HG03354 (cell line): ENCODE results near the gene BAZ1B.

Source experiments
- ATAC-seq: cut with Tn5 transposase; IDR thresholded peaks from one replicate; pipeline ENCODE4 v1.9.1; 2021; ENCODE audit warnings: mild to moderate bottlenecking; ENCODE audit not compliant: unreplicated experiment, poor library complexity, severe bottlenecking

BAZ1B gene

GRCh38 chr7:73395538-73396503 lies 126.3 kb downstream of the BAZ1B start:
- no peak for ATAC-seq

DNA sequence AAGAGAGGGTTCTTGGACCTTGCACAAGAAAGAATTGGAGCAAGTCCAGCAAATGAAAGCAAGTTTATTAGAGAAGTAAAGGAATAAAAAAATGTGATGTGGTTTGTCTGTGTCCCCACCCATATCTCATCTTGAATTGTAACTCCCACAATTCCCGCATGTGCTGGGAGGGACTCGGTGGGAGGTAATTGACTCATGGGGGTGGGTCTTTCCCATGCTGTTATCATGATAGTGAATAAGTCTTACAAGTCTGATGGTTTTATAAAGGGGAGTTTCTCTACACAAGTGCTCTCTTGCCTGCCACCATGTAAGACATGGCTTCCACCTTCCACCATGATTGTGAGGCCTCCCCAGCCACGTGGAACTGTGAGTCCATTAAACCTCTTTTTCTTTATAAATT lies 127.7 kb downstream of the BAZ1B start:
- no peak for ATAC-seq

DNA sequence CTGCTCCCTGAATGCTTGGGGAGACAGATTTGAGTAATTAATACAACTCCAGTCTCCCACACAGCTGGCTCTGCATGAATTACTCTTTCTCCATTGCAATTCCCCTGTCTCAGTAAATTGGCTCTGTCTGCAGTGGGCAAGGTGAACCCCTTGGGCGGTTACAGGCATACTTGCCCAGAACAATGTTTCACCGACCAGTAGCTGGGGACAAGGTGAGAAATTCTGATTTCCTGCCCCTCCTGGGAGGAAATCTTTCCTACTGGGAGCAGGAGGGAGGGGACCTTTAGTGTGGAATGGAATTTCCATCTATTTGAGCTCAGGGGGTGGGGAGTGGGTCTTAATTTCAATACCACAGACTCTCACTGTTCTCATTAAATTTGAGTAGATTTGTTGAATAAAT lies 130.7 kb downstream of the BAZ1B start:
- ATAC-seq, result no peak
